Left lung (tissue), 10 donors: ENCODE data around the gene TGM4. TPM values are rescaled to one million over a fixed set of nuclear protein-coding genes. Genes with fewer than 3 reads are reported as not detected.

ENCODE experiments used
- ATAC-seq: fragments of 200-7000 bp; cut with Tn5 transposase; one replicate; pipeline ENCODE4 v1.9.1; 2020; ENCODE audit warnings: moderate library complexity
- DNase-seq, 4 donors: peaks; one replicate each; pipeline ENCODE4 v3.0.0-alpha.2; 2013 to 2020
- H3K27ac ChIP-seq, 2 donors: fragments of 200-600 bp; sonication (generic) in 1 of 2; one replicate each; pipeline versions ENCODE4 v1.5.0 to v1.8.0; 2020 to 2021
- H3K27me3 ChIP-seq, 2 donors: fragments of 200-600 bp; sonication (generic) in 1 of 2; one replicate each; pipeline versions ENCODE4 v1.5.0 to v1.8.0; 2020 to 2021
- H3K36me3 ChIP-seq, 2 donors: fragments of 200-600 bp; sonication (generic) in 1 of 2; one replicate each; pipeline versions ENCODE4 v1.5.0 to v1.8.0; 2020 to 2021
- H3K4me1 ChIP-seq, 2 donors: fragments of 200-600 bp; one replicate each; pipeline ENCODE4 v1.8.0; 2021
- H3K4me3 ChIP-seq, 2 donors: fragments of 200-600 bp; sonication (generic) in 1 of 2; one replicate each; pipeline versions ENCODE4 v1.5.0 to v1.8.0; 2020 to 2021; ENCODE audit warnings: mild to moderate bottlenecking in 1 of 2
- H3K9me3 ChIP-seq, 2 donors: fragments of 200-600 bp; sonication (generic) in 1 of 2; one replicate each; pipeline versions ENCODE4 v1.5.0 to v1.8.0; 2020 to 2021
- intact Hi-C, 2 donors: fragments of 100-400 bp; cut with DNase I; formaldehyde crosslinking; loops; one replicate each; pipeline versions ENCODE4 v1.11.2 to v1.14.2; 2022
- polyA plus RNA-seq, 6 donors: library from polyadenylated mRNA; unstranded; fragments of 120-200 nt; gene quantifications; one replicate each; pipeline ENCODE4 v1.2.1, GENCODE V29; 2013; ENCODE audit not compliant: insufficient read length in 6 of 6
- total RNA-seq, 2 donors: library from RNA; stranded (reverse); fragmentation: NEBNext Ultra II Directional; extraction: Animal tissue kit (Norgen Biotek cat#: 25700); gene quantifications; one replicate each; pipeline ENCODE4 v1.2.1, GENCODE V29; 2021
- TF ChIP-seq, protein P1 (sequence below), 2 donors: fragments of 200-600 bp; sonication (generic) in 1 of 2; IDR thresholded peaks; one replicate each; pipeline versions ENCODE4 v1.5.0 to v1.8.0; 2021; ENCODE audit warnings: antibody characterized with exemption in 2 of 2
- donor health status: DM: no; HTN: yes; CAD: no.
- donor health status: DM: no; HTN: no; CAD: no.

Gene TGM4
- total and polyA plus RNA-seq, 8 donors, result 0.06 to 0.14 (median 0.06) TPM; not detected in 3

DNA sequence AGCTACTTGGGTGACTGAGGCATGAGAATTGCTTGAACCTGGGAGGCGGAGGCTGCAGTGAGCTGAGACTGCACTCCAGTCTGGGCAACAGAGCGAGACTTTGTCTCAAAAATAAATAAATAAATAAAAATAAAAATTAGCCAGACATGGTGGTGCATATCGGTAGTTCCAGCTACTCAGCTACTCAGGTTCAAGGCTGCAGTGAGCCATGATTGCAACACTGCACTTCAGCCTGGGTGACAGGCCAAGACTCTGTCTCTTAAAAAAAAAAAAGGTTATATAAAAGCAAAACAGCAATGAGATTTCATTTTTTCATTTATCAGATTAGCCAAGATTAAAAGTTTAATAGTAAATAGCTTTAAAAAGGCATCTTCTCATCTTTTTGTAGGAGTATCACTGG is 2.9 kb downstream of the TGM4 start:
- ATAC-seq (no peak), DNase-seq (no peak)
- no peaks in the 10 kb centered on the region for H3K36me3 ChIP-seq
- H3K9me3 ChIP-seq, result no peaks in the 10 kb centered on the region
- H3K4me3 ChIP-seq, result no peak overlapping the region
- no peaks in the 10 kb centered on the region for H3K27me3 ChIP-seq
- intact Hi-C loops, result no loop called here
- no peak overlapping the region for H3K27ac ChIP-seq
- H3K4me1 ChIP-seq, result no peaks in the 10 kb centered on the region
- TF ChIP-seq, protein P1, sequence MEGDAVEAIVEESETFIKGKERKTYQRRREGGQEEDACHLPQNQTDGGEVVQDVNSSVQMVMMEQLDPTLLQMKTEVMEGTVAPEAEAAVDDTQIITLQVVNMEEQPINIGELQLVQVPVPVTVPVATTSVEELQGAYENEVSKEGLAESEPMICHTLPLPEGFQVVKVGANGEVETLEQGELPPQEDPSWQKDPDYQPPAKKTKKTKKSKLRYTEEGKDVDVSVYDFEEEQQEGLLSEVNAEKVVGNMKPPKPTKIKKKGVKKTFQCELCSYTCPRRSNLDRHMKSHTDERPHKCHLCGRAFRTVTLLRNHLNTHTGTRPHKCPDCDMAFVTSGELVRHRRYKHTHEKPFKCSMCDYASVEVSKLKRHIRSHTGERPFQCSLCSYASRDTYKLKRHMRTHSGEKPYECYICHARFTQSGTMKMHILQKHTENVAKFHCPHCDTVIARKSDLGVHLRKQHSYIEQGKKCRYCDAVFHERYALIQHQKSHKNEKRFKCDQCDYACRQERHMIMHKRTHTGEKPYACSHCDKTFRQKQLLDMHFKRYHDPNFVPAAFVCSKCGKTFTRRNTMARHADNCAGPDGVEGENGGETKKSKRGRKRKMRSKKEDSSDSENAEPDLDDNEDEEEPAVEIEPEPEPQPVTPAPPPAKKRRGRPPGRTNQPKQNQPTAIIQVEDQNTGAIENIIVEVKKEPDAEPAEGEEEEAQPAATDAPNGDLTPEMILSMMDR (IDR thresholded peaks at IDR 0.05), result no peak

DNA sequence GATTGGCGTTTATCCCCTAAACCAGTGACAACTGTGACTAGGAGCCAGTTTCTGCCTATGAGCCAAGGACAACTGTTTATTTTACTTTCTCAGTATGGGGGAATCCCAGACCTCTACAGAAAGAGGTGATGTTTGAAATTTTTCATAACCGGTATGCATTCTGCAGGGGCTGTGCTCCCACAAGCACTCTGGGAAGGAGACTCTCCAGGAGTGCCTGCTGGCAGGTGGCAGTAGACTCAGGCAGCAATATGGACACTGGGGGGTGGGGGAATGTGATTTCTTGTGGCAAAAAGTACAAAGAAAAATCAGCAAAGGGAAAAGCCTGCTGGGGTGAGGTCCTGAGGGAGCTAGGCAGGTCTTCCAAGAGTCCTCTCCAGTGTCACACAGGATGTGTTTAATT is 5.9 kb downstream of the TGM4 start:
- peaks cover 0 to 6% of the 10 kb centered on the region in 2 donors for H3K27me3 ChIP-seq
- H3K4me3 ChIP-seq, result no peak overlapping the region
- H3K9me3 ChIP-seq, result no peaks in the 10 kb centered on the region
- TF ChIP-seq, protein P1 (IDR thresholded peaks at IDR 0.05), result no peak
- DNase-seq (no peak), ATAC-seq (no peak)
- no peaks in the 10 kb centered on the region for H3K4me1 ChIP-seq
- no peak overlapping the region for H3K27ac ChIP-seq
- intact Hi-C loops, result no loop called here
- no peaks in the 10 kb centered on the region for H3K36me3 ChIP-seq

DNA sequence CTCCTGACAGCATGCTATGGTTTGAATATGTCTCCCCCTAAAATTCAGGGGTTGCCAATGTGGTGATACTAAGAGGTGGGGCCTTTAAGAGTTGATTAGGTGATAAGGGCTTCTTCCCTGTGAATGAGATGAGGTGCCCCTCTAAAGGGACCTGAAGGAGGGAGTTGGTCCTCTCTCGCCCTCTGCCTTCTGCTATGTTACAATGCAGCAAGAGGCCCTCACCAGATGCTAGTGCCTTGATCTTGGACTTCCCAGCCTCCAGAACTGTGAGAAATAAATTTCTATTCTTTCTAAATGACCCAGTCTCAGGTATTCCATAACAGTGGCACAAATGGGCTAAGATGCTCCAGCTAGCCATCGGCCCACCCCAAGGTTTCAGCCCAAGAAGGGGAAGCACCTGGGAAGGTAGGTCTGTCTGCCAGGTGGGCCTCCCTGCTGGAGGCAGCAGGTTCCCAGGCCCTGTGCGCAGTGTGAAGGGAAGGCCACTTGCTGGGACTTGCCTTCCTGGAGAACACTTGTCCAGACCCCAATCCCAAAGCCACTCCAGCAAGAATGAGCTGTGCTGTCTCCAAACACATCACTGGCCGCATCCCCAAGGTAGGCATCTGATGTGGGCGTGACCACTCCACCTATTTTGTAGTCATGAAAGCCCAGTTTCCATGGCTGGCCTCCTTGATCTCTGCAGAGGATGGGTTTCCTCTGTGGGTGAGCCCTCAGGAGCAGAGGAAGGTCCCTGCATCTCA is 9.0 kb downstream of the TGM4 start:
- intact Hi-C loops, result no loop called here
- no peaks in the 10 kb centered on the region for H3K9me3 ChIP-seq
- H3K4me3 ChIP-seq, result no peak overlapping the region
- H3K36me3 ChIP-seq, result no peaks in the 10 kb centered on the region
- peaks cover 0 to 6% of the 10 kb centered on the region in 2 donors for H3K27me3 ChIP-seq
- H3K27ac ChIP-seq, result no peak overlapping the region
- TF ChIP-seq, protein P1 (IDR thresholded peaks at IDR 0.05), result no peak
- H3K4me1 ChIP-seq, result no peaks in the 10 kb centered on the region
- no peak for ATAC-seq
- DNase-seq, result no peak

DNA sequence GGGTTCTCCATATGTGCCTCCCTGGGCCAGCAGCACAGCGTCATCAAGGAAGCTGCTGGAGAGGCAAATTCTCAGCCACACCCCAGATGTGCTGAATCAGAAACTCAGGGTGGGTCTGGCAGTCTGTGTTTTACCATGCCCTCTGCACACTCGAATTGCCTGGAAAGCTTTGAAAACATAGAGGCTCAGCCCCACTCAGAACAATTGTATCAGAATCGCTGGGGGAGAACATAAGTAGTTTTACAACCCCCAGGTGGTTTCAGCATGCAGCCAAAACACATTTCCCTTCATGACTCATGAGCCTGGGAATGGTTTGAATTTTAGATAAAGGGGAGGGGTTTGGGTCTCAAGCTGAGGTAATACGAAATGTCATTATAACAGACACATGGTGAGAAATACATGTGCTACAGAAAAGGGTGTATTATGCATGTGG is 9.6 kb downstream of the TGM4 start:
- H3K9me3 ChIP-seq, result no peaks in the 10 kb centered on the region
- intact Hi-C loops, result no loop called here
- H3K27me3 ChIP-seq, result peaks cover 0 to 6% of the 10 kb centered on the region in 2 donors
- no peak overlapping the region for H3K27ac ChIP-seq
- no peaks in the 10 kb centered on the region for H3K36me3 ChIP-seq
- H3K4me3 ChIP-seq, result no peak overlapping the region
- no peak for DNase-seq
- no peaks in the 10 kb centered on the region for H3K4me1 ChIP-seq
- TF ChIP-seq, protein P1 (IDR thresholded peaks at IDR 0.05), result no peak
- peak; percentile 46 for ATAC-seq

DNA sequence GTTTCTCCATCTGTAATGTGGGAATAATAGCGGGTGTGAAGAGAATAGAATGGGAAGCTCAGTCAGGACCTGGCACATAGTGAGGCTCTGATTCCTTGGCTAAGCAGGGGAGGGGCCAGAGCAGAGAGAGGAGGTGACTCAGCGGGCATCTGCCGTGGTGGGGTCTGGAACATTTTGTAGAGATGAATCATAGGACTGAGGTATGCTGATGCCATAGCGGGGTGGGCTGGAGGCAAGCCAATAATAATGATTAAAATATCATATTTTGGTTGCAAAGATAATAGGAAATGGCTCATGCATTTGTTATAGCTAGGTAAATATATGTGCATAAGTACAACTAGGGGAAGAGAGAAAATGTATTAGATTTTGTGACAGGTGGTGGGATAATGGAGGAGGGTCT is 11.2 kb downstream of the TGM4 start:
- H3K27me3 ChIP-seq, result peaks cover 0 to 6% of the 10 kb centered on the region in 2 donors
- H3K36me3 ChIP-seq, result no peaks in the 10 kb centered on the region
- peak; percentile 65 for ATAC-seq
- no peak overlapping the region for H3K4me3 ChIP-seq
- no peaks in the 10 kb centered on the region for H3K9me3 ChIP-seq
- TF ChIP-seq, protein P1 (IDR thresholded peaks at IDR 0.05), result no peak
- no peak for DNase-seq
- intact Hi-C loops, result no loop called here
- H3K4me1 ChIP-seq, result no peaks in the 10 kb centered on the region
- H3K27ac ChIP-seq, result no peak overlapping the region
